ENCODE results near the gene C17orf75.
"Not testable (repeated sequence)": the region's sequence is repeated elsewhere in the genome, so short reads cannot be mapped to it uniquely, and the experiment has no call there.

C17orf75 gene, protein sequence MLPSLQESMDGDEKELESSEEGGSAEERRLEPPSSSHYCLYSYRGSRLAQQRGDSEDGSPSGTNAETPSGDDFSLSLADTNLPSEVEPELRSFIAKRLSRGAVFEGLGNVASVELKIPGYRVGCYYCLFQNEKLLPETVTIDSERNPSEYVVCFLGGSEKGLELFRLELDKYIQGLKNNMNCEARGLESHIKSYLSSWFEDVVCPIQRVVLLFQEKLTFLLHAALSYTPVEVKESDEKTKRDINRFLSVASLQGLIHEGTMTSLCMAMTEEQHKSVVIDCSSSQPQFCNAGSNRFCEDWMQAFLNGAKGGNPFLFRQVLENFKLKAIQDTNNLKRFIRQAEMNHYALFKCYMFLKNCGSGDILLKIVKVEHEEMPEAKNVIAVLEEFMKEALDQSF

DNA sequence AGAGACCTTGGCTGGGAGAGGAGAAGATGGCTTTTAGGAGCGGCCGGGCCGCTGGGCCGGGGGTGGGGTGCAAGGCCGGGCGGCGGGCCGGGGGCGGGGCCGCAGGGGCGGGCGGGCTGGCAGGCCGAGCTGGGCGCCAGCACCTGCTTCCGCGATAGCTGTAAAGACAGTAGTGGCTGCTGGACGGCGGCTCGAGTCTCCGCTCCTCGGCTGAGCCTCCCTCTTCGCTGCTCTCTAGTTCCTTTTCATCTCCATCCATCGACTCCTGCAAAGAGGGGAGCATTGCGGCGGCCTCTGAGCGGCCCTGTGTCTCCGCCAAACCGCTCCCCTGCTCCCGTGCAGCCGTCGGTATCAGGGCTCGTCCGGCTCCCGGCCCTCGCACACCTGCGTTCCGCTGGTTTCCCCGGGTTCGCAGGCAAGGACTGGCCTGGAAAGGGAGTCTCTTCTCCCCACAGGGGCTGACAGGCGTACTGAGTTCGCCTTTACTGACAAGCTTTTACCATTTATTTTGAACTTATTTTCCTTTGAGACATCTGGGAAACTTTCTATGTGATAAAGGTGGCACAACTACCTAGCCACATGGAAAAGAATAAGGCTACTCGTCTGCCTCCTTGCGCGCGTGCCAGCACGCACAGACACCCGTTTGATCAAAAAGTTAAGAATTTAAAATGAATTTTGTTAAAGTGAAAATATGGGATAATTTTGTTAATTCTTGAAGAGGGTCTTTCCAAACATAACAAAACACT, at the start of gene C17orf75:
TSS of gene C17orf75 (minus strand) at position 317 of the 746 bp plus-strand sequence. CDS start at position 283, 34 bp downstream.
- peak; percentile 58 to 76 for DNase-seq

DNA sequence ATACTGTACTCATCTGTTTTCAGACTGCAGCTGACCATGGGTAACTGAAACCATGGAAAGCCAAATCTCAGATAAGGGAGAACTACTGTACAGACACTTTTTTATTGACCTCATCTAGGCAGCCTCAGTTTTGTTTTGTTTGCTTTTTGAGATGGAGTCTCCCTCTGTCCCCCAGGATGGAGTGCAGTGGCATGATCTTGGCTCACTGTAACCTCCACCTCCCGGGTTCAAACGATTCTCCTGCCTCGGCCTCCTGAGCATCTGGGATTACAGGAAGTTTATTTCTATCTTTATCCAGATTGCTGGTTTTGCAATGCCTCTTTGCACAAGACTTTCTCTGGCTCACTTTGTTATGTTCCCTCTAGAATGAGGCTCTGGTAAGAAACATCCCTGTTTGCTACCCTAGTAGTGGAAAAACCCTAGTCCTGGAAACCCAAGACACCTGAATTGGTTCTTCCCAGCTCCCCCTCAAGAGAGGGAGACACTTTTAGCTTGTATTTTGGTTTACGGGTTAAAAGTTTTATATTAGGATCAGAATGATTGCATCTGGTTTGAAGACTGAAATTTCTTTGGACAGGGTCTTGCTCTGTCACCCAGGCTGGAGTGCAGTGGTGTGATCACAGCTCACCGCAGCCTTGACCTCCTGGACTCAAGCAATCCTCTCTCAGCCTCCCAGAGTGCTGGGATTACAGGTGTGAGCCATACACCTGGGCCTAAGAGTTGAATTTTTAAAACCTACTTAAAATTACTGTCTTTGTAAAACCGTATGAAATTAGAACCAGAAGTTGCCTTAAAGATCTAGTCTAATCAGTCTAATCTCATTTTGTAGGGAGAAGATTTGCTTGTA, 46.9 kb upstream of the C17orf75 start:
- DNase-seq = no peak

DNA sequence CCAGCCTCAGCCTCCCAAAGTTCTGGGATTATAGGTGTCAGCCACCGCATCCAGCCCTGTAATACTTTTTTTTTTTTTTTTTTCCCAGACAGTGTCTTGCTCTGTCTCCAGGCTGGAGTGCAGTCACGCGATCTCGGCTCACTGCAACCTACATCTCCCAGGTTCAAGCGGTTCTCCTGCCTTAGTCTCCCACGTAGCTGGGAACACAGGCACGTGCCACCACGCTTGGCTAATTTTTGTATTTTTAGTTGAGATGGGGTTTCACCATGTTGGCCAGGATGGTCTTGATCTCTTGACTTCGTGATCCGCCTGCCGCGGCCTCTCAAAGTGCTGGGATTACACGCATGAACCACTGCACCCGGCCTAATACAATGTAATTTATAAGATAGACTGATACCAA, 46.2 kb upstream of the C17orf75 start:
- not testable (repeated sequence) for DNase-seq

DNA sequence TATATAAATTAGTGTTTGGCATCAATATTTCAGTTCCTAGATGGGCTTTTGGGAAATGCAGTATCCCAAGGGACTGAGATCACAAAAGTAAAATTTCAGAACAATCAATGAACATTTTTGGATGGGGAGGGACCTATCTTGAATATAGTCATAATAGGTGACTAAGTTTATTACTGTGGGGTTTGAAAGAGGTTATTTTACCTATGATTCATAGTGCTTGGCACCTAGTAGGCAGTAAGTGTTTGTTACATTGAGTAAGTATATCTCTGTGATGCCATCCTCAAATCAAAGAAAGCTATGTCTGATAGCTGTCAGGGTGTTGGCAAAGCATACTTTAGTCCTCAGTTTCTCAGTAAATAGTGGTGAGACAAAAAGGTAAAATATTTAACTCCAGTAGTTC, 44.9 kb upstream of the C17orf75 start:
- DNase-seq = no peak

DNA sequence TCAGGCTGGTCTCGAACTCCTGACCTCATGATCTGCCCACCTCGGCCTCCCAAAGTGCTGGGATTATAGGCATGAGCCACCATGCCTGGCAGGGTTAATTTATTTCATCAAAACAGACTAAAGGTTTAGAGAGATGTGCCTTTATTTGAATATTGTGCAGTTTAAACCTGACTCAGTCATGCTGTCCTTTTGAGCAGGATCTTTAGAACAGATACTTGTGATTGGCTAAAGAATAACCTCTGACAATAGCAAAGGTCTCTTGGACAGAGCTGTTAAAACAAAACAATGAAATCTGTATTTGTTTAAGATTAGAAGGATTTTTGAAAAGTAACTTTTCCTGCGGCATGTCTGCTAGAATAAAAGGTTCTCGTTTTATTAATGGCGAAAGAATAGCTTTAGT, 44.0 kb upstream of the C17orf75 start:
- no peak for DNase-seq

DNA sequence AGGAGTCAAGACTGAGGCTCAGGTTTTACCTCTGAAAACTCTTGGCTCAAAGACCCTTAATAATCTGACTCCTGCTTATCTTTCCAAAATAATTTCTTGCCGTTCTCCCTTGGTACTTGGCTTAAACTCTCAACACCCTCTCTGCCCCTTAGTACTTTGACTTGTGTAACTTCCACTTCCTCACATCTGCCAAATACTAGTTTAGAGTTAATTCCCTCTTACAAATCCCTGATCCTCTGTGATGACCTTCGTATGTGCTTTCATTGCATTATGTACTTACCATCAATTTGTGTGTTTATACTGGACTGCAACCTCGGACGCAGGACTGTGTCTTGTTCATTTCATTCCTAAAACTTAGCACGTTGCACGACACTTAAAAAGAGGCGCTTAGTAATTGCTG, 43.1 kb upstream of the C17orf75 start:
- DNase-seq = no peak

DNA sequence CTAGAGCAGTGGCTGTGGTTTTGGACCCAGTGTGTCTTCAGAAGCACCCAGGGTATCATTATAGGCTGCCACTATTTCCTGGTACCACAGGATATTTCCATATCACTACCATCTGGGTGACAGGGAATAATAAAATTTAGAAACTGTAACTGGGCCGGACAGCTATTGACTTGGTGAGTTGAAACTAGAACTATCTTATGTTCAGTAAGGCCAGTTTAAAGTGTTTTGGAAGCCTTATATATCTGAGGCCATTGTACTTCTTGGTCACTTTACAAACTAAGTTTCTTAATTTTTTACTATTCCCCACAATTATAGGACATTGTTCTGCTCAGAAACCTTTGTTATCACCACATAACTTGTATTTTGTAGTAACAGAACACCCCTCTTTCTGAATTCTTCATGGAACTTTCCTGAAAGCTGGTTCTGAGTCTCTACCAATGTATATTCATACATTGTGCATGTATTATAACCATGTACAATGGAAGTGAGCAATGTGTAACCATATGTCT, 42.0 kb upstream of the C17orf75 start:
- no peak for DNase-seq

DNA sequence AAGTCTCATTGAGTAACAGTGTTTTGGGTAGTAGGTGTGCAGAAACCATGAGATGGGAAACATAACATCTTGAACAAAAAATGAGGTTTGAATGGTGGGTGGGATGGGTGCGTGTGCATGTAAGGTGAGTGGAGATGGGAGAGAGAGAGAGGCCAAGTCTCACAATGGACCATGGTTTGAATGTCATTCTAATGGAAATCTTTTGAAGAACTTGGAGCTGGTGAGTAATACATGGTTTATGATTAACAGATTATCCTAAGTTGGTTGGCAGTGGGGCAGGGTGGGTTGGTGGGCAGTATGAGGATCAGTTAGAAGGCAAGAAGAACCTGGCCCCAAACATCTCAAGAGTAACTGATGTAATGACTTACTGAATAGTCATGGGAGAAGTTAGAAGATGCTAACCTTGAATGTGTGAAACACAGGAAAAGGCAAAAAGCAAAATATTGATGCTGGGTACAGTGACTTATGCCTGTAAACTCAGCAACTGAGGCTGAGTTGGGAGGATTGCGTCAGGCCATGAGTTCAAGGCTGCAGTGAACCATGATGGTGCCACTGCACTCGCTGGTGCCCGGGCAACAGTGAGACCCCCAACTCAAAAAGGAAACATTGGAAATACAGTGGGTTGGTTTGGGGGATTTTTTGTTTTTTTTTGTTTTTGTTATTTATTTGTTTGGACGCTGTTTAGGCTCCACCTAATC, 40.7 kb upstream of the C17orf75 start:
- DNase-seq = no peak

DNA sequence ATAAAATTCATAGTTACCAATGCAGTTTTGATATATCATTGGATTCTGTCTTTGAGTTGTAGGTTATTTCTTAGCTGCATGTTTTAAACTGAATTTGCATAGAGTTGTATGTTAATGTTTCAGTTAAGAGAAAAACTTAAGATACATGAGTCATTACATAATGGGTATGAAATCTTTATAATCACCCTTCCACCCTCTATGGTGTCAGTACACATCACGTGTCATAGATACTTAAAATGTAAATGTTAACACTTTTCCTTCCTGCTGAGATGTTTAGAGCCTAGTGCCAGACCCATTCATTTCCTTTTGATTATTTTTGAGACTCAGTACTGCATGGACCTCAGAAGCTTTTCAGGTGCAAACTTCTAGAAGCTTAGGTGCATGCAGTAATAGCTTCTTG, 28.5 kb upstream of the C17orf75 start:
- DNase-seq = no peak

DNA sequence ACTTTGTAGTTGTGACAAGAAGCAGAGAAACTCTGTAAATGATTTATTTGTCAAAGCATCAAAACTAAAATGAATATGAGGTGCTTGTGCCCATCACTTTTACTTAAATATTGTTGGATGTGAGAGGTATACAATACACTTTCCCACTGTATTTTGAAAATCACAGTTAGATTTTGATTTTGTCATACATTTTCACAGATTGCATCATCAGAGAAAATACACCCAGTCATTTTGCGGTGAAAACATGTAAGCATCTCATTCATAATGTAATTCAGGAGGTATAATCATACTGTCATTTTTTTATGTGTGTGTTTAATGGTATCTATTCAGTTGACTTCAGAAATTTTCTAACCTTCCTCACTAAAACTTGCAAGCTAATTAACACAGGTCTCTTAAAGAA, 19.3 kb upstream of the C17orf75 start:
- DNase-seq = no peak

DNA sequence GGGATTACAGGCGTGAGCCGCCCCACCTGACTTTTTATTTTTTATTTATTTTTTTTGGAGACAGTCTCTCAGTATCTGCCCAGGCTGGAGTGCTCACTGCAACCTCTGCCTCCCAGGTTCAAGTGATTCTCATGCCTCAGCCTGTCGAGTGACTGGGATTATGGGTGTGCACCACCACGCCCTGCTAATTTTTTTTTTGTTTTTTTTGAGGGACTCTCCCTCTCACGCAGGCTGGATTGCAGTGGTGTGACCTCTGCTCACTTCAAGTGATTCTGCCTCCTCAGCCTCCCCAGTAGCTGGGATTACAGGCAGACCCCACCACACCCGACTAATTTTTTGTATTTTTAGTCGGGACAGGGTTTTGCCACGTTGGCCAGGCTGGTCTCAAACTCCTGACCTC, 15.6 kb upstream of the C17orf75 start:
- DNase-seq = no peak

DNA sequence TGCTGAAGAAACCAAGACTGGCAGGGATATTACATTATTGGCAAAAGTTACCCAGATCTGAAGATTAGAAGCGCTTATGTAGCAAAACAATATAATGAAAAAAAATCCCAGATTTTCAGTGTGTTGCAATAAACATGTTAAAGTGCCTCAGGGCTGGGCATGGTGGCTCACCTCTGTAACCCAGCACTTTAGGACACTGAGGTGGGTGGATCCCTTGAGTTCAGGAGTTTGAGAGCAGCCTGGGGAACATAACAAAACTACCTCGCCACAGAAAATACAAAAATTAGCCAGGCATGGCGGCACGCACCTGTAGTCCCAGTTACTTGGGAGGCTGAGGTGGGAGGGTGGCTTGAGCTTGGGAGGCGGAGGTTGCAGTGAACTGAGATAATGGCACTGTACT, 14.8 kb upstream of the C17orf75 start:
- no peak for DNase-seq

DNA sequence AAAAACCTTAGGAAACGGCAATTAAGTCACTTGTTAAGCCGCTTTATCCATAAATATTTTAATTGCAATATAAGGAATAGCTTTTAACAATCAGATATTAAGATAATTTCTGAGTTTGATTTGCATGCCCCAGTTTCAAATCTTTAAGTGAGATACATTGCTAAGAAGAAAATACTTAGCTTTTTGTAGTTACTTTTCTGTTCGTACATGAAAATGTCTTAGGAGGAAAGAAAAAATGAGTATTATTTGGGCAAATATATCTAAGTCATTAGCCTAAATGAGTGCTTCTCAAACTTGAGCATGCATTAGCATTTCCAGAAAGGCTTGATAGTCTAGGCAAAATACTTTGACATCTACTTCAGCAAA, 14.4 kb upstream of the C17orf75 start:
- no peak for DNase-seq

DNA sequence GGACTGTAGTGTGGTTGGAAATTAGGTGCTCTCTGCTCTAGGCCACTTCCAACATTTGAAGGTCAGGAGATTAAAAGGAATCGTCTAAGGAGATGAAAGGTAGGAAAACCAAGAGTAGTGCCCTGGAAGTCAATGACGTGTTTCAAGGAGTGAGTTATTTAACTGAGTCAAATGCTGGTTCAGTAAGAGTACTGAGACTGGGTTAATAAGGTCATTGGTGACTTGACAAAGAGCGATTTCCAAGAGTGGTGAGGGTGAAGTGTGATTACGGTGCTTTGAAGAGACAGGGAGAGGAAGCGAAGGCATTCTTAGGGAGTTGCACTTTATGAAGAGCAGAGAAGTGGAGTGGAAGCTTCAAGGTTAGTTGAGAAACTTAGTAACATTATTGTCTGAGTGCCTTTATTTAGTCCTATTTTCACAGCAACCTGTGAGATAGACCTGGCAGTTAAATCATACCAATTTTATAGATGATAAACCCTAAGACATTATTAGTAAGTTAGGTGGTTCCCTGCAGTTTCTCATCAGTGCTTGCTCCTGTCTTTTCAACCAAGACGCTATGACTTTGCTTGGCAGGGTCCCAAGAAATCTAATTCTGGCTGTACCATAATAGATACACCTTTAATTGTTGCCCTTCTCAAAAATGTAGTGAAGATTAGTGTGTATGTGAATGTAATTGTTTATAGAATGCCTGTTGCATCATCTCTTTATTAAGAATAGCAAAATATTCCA, 13.8 kb upstream of the C17orf75 start:
- no peak for DNase-seq

DNA sequence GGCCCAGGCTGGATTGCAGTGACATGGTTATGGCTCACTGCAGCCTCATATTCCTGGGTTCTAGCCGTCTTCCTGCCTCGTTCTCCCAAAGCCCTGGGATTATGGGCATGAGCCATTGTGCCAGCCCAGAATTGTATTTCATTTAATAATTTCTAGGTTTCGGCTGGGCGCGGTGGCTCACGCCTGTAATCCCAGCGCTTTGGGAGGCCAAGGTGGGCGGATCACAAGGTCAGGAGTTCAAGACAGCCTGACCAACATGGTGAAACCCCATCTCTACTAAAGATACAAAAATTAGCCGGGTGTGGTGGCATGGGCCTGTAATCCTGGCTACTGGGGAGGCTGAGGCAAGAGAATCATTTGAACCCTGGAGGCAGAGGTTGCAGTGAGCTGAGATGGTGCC, 10.8 kb upstream of the C17orf75 start:
- not testable (repeated sequence) for DNase-seq

DNA sequence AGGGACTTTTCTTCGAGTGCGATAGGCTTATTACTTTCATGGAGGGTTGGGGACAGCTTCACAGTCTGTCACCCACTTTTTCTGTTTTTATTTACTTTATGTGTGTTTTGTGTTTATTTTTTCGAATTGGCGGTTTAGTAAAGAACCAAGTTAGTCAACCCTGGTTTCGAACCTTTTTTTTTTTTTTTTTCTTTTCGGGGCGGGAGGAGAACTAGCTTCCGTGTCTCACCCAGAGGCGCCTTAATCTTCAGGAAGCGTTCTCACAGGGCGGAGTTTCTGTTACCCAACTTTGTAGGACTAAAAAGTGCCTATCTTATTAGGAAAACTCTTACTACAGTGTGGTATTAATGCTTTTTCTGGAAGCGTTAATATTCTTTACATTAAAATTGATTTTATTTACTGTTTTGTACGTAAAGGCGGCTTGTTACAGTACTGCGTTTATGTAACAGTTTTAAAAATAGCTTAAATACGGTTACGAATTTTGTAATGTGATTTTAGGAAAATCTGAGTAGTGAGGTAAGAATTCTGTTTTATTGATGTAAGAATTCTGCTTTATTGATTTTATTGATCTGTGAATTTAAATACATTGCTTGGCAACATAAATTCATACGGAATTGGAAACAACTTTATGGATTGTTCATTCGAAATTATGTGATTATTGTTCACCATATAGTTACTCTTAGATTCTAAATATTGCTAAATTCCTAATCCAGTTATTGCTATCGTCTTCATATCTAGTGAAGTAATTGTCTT, 8.9 kb upstream of the C17orf75 start:
- peak in 1 of 2 experiments; percentile 33 for DNase-seq

DNA sequence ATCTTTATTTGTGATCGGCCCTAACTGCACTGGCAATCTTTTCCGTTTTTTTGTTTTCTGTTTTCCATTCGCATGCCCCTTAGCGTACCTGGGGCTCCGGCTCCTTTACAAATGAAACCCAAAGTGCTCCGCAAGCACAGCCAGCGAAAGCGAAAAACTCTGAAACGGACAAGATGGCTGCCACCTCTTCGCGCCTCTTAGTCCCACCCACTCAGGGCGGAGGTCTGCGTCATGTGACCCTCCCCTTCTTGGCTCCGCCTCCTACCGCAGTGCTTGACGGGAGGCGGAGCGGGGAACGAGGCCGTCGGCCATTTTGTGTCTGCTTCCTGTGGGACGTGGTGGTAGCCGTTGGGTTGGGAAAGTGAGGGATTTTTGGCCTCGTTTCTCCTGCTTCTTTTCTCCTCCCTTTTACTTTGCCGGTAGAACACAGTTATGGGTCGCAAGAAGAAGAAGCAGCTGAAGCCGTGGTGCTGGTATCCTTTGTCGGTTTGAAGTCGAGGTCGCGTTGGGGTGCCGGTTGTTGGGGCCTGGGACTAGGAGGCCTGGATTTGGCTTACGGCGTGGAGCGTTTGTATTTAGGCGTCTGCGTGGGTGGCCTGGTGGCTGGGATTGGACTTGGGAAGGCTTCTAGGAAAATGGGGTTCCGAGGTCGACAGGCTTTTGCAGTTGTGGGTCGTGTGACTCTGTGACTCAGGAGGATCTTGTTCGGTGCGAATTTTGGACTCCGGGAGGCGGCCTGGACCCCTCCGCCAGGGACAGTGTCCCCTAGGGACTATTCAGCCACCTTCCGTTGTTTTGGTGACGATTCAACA, 8.1 kb upstream of the C17orf75 start, which contains the start of gene ZNF207:
TSS of gene ZNF207 (plus strand) at position 304 of the 812 bp plus-strand sequence. CDS start at position 433, 129 bp downstream.
- peak; percentile 93 for DNase-seq

DNA sequence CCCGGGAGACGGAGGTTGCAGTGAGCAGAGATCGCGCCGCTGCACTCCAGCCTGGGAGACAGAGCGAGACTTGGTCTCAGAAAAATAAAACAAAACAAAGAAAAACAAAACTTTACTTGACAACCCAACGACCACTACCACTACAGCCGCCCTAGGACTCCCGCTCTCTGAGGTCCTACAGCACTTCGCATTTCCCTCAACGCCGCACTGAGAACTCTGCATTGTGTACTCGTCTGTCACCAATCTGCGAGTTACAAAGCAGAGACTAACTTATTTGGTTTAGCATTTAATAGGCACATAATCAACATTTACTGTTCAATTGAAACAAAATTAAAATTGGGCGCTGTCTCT, 7.5 kb upstream of the C17orf75 start:
- no peak for DNase-seq

DNA sequence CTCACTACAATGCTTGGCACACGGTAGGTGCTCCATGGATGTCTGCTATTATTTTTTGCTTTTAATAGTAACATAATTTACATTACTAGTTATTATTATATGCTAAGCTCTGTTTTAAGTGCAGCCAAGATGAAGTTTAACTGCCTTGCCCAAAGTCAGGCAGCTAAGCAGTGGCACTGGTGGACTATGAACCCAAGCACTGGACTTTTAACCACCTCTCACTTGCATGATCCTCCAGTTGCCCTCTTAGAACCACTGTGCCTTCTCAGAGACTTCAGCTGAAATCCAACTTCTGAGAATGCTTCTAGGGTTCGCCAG, 6.5 kb upstream of the C17orf75 start:
- no peak for DNase-seq

DNA sequence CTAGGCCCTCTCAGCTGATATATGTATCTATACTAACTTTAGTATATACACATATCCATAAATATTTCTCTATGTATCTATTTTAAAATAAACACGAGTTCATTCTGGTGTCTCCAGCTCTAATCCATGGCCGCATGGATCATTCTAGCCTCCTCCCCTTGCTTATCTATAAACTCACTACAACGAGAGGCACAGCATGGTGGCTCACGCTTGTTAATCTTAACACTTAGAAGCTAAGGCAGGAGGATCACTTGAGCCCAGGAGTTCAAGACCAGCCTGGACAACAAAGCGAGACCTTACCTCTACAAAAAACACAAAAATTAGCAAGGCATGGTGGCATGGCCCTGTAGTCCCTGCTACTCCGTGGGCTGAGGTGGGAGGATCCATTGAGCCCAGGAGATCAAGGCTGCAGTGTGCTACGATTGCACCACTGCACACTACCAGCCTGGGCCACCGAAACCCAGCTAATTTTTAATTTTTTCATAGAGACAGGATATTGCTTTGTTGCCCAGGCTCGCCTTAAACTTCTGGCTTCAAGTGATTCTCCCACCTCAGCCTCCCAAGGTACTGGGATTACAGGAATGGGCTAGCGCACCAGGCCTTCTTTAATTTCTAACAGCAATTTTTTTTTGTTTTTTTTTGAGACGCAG, 4.1 kb upstream of the C17orf75 start:
- no peak for DNase-seq
